CD14-positive monocyte (primary cell): ENCODE measurements around the gene LRRC59. TPM values are rescaled to one million over a fixed set of nuclear protein-coding genes. Genes with fewer than 3 reads are reported as not detected.
A peak's percentile ranks its signal among the peaks of the same experiment; 100 is the strongest.

Source experiments
- DNase-seq, 3 donors: peaks; one replicate each; pipeline ENCODE4 v3.0.0-alpha.2; 2011 to 2022
- H2AFZ ChIP-seq: 2 replicates; pipeline ENCODE4 v1.6.0; 2012; ENCODE audit warnings: mild to moderate bottlenecking, low read depth, low read length, inconsistent platforms; ENCODE audit not compliant: insufficient read depth, poor library complexity, severe bottlenecking
- H3K27ac ChIP-seq, 2 donors: 1 replicate in 1 of 2; 2 replicates in 1 of 2; pipeline ENCODE4 v1.5.1; 2012 to 2013; ENCODE audit warnings: low read length in 2 of 2, control low read depth in 1 of 2, inconsistent platforms in 1 of 2, low read depth in 1 of 2, mild to moderate bottlenecking in 1 of 2
- H3K27me3 ChIP-seq, 2 donors: one replicate each; pipeline versions ENCODE4 v1.6.0 to v1.6.1; 2011 to 2013; ENCODE audit warnings: low read length in 2 of 2; ENCODE audit not compliant: control insufficient read depth in 2 of 2, insufficient read depth in 2 of 2
- H3K36me3 ChIP-seq, 2 donors: replicated peaks in 1 of 2; 1 replicate in 1 of 2; 2 replicates in 1 of 2; pipeline versions ENCODE4 v1.5.1 to v1.6.1; 2012 to 2013; ENCODE audit warnings: low read length in 2 of 2, control low read depth in 1 of 2, inconsistent platforms in 1 of 2, mild to moderate bottlenecking in 1 of 2; ENCODE audit not compliant: insufficient read depth in 2 of 2, control insufficient read depth in 1 of 2
- H3K4me1 ChIP-seq, 2 donors: 1 replicate in 1 of 2; 2 replicates in 1 of 2; pipeline versions ENCODE4 v1.5.1 to v1.6.1; 2012 to 2013; ENCODE audit warnings: low read length in 2 of 2, control low read depth in 1 of 2, inconsistent platforms in 1 of 2, mild to moderate bottlenecking in 1 of 2, moderate library complexity in 1 of 2; ENCODE audit not compliant: insufficient read depth in 2 of 2, control insufficient read depth in 1 of 2
- H3K4me2 ChIP-seq: replicated peaks from 2 replicates; pipeline ENCODE3; 2012; ENCODE audit warnings: low read length, moderate library complexity, mild to moderate bottlenecking; ENCODE audit not compliant: poor library complexity, severe bottlenecking; ENCODE audit errors: extremely low read depth
- H3K4me3 ChIP-seq, 3 experiments: fragments of 200-600 bp in 1 of 3; sonication (generic) in 1 of 3; replicated peaks in 1 of 3; 1 replicate in 2 of 3; 2 replicates in 1 of 3; pipeline ENCODE4 v1.5.1; 2011 to 2013; ENCODE audit warnings: low read length in 3 of 3, mild to moderate bottlenecking in 3 of 3, control low read depth in 2 of 3, low read depth in 2 of 3, inconsistent platforms in 1 of 3, moderate library complexity in 1 of 3
- H3K79me2 ChIP-seq: 2 replicates; pipeline ENCODE4 v1.6.0; 2012; ENCODE audit warnings: mild to moderate bottlenecking, control low read depth, inconsistent platforms, low read length, moderate library complexity; ENCODE audit not compliant: insufficient read depth
- H3K9ac ChIP-seq: 2 replicates; pipeline ENCODE4 v1.6.0; 2017; ENCODE audit warnings: low read length, mild to moderate bottlenecking; ENCODE audit not compliant: insufficient read depth, poor library complexity, severe bottlenecking
- H3K9me3 ChIP-seq, 2 donors: replicated peaks in 1 of 2; 1 replicate in 1 of 2; 2 replicates in 1 of 2; pipeline versions ENCODE4 v1.5.1 to v1.6.1; 2012 to 2013; ENCODE audit warnings: low read length in 2 of 2, control low read depth in 1 of 2; ENCODE audit not compliant: control insufficient read depth in 1 of 2, insufficient read depth in 1 of 2
- H4K20me1 ChIP-seq: 2 replicates; pipeline ENCODE4 v1.6.0; 2012; ENCODE audit warnings: mild to moderate bottlenecking, low read length, control low read depth, moderate library complexity; ENCODE audit not compliant: insufficient read depth
- H3K27ac Mint-ChIP-seq, 7 donors: one replicate each; pipeline ENCODE4 v1.8.0; 2020; ENCODE audit warnings: mild to moderate bottlenecking in 7 of 7, mixed read lengths in 7 of 7, moderate library complexity in 6 of 7, inconsistent platforms in 2 of 7
- H3K27me3 Mint-ChIP-seq, 3 donors: one replicate each; pipeline ENCODE4 v1.8.0; 2021 to 2022; ENCODE audit warnings: low read depth in 3 of 3, mild to moderate bottlenecking in 3 of 3, mixed read lengths in 3 of 3, moderate library complexity in 3 of 3, inconsistent platforms in 1 of 3
- H3K36me3 Mint-ChIP-seq, 2 donors: one replicate each; pipeline ENCODE4 v1.8.0; 2020; ENCODE audit warnings: mixed read lengths in 2 of 2, inconsistent platforms in 1 of 2, mild to moderate bottlenecking in 1 of 2
- H3K4me1 Mint-ChIP-seq: one replicate; pipeline ENCODE4 v1.8.0; 2020; ENCODE audit warnings: mild to moderate bottlenecking, mixed read lengths
- H3K4me3 Mint-ChIP-seq, 2 donors: one replicate each; pipeline ENCODE4 v1.8.0; 2020; ENCODE audit warnings: mild to moderate bottlenecking in 2 of 2, mixed read lengths in 2 of 2, moderate library complexity in 1 of 2
- H3K9me3 Mint-ChIP-seq, 7 donors: one replicate each; pipeline ENCODE4 v1.8.0; 2020 to 2022; ENCODE audit warnings: mixed read lengths in 7 of 7, mild to moderate bottlenecking in 6 of 7, moderate library complexity in 6 of 7, inconsistent platforms in 2 of 7
- WGBS: methylation state at CpG from one replicate; pipeline ENCODE4 v1.1.5; 2013; ENCODE audit warnings: missing lambda C conversion rate; ENCODE audit not compliant: insufficient coverage; 5-methylcytosine and 5-hydroxymethylcytosine counted together
- intact Hi-C, 2 donors: fragments of 100-400 bp; cut with micrococcal nuclease; formaldehyde crosslinking; loops; one replicate each; pipeline versions ENCODE4 v1.15.0 to v1.15.1; 2023
- polyA plus RNA-seq, 3 donors: library from polyadenylated mRNA; depleted of rRNA in 1 of 3; unstranded in 2 of 3; stranded (reverse) in 1 of 3; fragments of 300-500 nt in 2 of 3; fragments of >200 nt in 1 of 3; fragmentation: Illumina TruSeq in 2 of 3; gene quantifications; 1 replicate in 2 of 3; 2 replicates in 1 of 3; pipeline ENCODE4 v1.2.3, GENCODE V29; 2012 to 2021
- TF ChIP-seq, protein P1 (sequence below): fragments of 200-600 bp; IDR thresholded peaks from one replicate; pipeline ENCODE4 v1.8.0; 2022; ENCODE audit warnings: antibody characterized with exemption, mild to moderate bottlenecking

The LRRC59 gene
- polyA plus RNA-seq, 3 donors, result 36.6 to 48.9 (median 45.7) TPM

DNA sequence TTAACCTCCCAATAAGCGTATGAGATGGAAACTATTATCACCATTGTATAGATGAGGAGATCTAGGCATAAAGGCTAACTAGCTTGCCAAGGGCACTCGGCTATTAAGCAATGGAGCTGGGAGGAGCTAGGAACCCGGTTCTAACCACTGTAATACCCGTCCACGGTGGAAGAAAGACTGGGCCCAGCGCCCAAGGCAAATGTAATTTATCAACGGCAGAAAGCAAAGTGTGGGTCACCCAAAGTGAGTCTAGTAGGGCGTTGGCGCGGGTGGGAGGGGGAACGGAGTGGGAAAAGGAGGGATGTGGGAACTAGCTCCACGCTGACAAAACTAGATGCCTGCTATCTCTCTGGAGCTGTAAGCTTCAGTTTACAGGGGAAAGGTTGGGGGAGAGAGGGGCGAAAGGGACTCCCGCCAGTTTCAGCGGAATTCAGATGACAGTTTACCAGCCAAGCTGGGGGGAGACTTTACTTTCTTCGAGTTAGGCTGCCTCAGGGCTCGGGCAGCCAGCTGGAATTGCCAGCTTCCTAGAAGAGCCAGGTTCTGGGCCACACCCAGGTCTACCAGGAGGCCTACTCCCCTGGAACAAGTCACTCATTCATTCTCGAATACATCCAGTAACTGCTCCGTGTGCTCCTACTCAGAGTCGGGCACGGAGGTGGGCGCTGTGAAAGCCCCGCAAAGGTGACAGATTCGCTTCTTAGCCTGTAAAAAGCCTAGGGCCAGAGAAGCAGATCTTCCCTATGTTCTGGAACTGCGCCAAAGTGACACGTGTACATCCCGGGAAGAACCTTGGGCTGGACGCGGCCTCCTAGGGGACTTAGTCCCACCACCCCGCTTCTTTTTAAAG lies 837 bp downstream of the LRRC59 start:
- Histone ChIP-seq H4K20me1 (peaks cover 49% of the 10 kb centered on the region), H2AFZ (peak overlapping the region; percentile 81), H3K4me3 (peak overlapping the region; percentile 93 to 99 (median 95)), H3K79me2 (peaks cover 45% of the 10 kb centered on the region), H3K27ac (peak overlapping the region; percentile 80 to 96), H3K4me2 (peak overlapping the region; percentile 96), H3K36me3 (peaks cover 36 to 37% of the 10 kb centered on the region in 2 donors), H3K27me3 (no peaks in the 10 kb centered on the region), H3K9me3 (no peaks in the 10 kb centered on the region), H3K9ac (peak overlapping the region; percentile 93), H3K4me1 (peaks cover 25 to 29% of the 10 kb centered on the region in 2 donors)
- peaks cover 0 to 8% (median 3%) of the 10 kb centered on the region in 7 donors for H3K9me3 Mint-ChIP-seq
- H3K4me1 Mint-ChIP-seq, result peaks cover 32% of the 10 kb centered on the region
- H3K27me3 Mint-ChIP-seq, result peaks cover 0 to 6% (median 0%) of the 10 kb centered on the region in 3 donors
- peaks cover 38 to 41% of the 10 kb centered on the region in 2 donors for H3K36me3 Mint-ChIP-seq
- H3K4me3 Mint-ChIP-seq, result peak overlapping the region; percentile 86 to 89
- intact Hi-C loops, result loop anchor here in 1 of 2 donors (2.0 kb wide), 1 partner anchor 24 kb away; the partner anchor contains the start of genes EME1 and MRPL27
- 10% methylated on average over 27 of the region's 30 CpGs for WGBS
- H3K27ac Mint-ChIP-seq, result peak overlapping the region; percentile 84 to 94 (median 89)
- TF ChIP-seq, protein P1, sequence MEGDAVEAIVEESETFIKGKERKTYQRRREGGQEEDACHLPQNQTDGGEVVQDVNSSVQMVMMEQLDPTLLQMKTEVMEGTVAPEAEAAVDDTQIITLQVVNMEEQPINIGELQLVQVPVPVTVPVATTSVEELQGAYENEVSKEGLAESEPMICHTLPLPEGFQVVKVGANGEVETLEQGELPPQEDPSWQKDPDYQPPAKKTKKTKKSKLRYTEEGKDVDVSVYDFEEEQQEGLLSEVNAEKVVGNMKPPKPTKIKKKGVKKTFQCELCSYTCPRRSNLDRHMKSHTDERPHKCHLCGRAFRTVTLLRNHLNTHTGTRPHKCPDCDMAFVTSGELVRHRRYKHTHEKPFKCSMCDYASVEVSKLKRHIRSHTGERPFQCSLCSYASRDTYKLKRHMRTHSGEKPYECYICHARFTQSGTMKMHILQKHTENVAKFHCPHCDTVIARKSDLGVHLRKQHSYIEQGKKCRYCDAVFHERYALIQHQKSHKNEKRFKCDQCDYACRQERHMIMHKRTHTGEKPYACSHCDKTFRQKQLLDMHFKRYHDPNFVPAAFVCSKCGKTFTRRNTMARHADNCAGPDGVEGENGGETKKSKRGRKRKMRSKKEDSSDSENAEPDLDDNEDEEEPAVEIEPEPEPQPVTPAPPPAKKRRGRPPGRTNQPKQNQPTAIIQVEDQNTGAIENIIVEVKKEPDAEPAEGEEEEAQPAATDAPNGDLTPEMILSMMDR, result no peak
- peak; percentile 23 to 64 (median 42) for DNase-seq

GRCh38 chr17:50394711-50395110 lies 2.6 kb downstream of the LRRC59 start:
- peaks cover 53 to 55% of the 10 kb centered on the region in 2 donors for H3K36me3 ChIP-seq
- no peak for DNase-seq
- peaks cover 62% of the 10 kb centered on the region for H4K20me1 ChIP-seq
- TF ChIP-seq, protein P1, result no peak
- H2AFZ ChIP-seq, result no peak overlapping the region
- H3K9ac ChIP-seq, result no peak overlapping the region
- Mint-ChIP-seq H3K27ac (peak overlapping the region in 3 of 7 donors; percentile 13 to 46 (median 29)), H3K9me3 (peaks cover 0 to 6% (median 2%) of the 10 kb centered on the region in 7 donors), H3K27me3 (peaks cover 0 to 6% (median 0%) of the 10 kb centered on the region in 3 donors), H3K4me1 (peaks cover 33% of the 10 kb centered on the region), H3K36me3 (peaks cover 55 to 59% of the 10 kb centered on the region in 2 donors), H3K4me3 (no peak overlapping the region)
- H3K4me3 ChIP-seq, result no peak overlapping the region
- H3K27ac ChIP-seq, result peak overlapping the region in 1 of 2 donors; percentile 13
- H3K4me1 ChIP-seq, result peaks cover 25 to 29% of the 10 kb centered on the region in 2 donors
- H3K4me2 ChIP-seq, result no peak overlapping the region
- no peaks in the 10 kb centered on the region for H3K9me3 ChIP-seq
- peaks cover 55% of the 10 kb centered on the region for H3K79me2 ChIP-seq
- intact Hi-C loops, result no loop called here
- no CpG with 5 or more reads among the region's 3 CpGs for WGBS
- no peaks in the 10 kb centered on the region for H3K27me3 ChIP-seq
